IMR-90 (cell line): ENCODE results near the gene FNDC3B. TPM values are rescaled to one million over a fixed set of nuclear protein-coding genes. Genes with fewer than 3 reads are reported as not detected.

Experiments
- ATAC-seq: fragments of 200-7000 bp; cut with Tn5 transposase; 2 replicates; pipeline ENCODE4 v1.9.1; 2020; ENCODE audit warnings: low read depth, mild to moderate bottlenecking, moderate library complexity
- BruUV-seq: library from RNA; stranded (reverse); fragments of 400-500 nt; replicated peaks from 2 replicates; lab custom pipeline; 2021; lab: Mats Ljungman, UMichigan
- CTCF ChIA-PET: fragments of 300-600 bp; formaldehyde crosslinking; extraction: SDS; loops from one replicate; lab custom pipeline; 2021; ENCODE audit warnings: antibody characterized with exemption; lab: Yijun Ruan, JAX
- POLR2A ChIA-PET: fragments of 300-600 bp; sonication (Branson Sonifier 250); formaldehyde crosslinking; loops from one replicate; lab custom pipeline; 2022; ENCODE audit warnings: antibody characterized with exemption; ENCODE audit not compliant: unreplicated experiment; lab: Charles Lee
- DNase-seq: peaks from one replicate; pipeline ENCODE4 v3.0.0; 2013
- H2AFZ ChIP-seq: replicated peaks from 2 replicates; pipeline ENCODE3; 2013; ENCODE audit warnings: low read length, mild to moderate bottlenecking; ENCODE audit not compliant: poor library complexity
- H2AK5ac ChIP-seq: 2 replicates; pipeline ENCODE4 v1.6.1; 2013; ENCODE audit warnings: low read depth, low read length, inconsistent platforms
- H2AK9ac ChIP-seq: replicated peaks from 2 replicates; pipeline ENCODE3; 2013; ENCODE audit warnings: mild to moderate bottlenecking, low read depth, low read length, moderate library complexity; ENCODE audit not compliant: poor library complexity
- H2BK120ac ChIP-seq: 2 replicates; pipeline ENCODE4 v1.6.1; 2013; ENCODE audit warnings: low read depth, low read length, inconsistent platforms
- H2BK15ac ChIP-seq: 3 replicates; pipeline ENCODE4 v1.6.1; 2013; ENCODE audit warnings: low read depth, low read length, inconsistent platforms
- H2BK20ac ChIP-seq: 2 replicates; pipeline ENCODE4 v1.6.1; 2013; ENCODE audit warnings: low read depth, mild to moderate bottlenecking, inconsistent platforms, low read length, moderate library complexity
- H2BK5ac ChIP-seq: 2 replicates; pipeline ENCODE4 v1.6.1; 2013; ENCODE audit warnings: mild to moderate bottlenecking, low read depth, low read length, inconsistent platforms; ENCODE audit not compliant: poor library complexity, severe bottlenecking
- H3K14ac ChIP-seq: replicated peaks from 2 replicates; pipeline ENCODE4 v1.6.1; 2013; ENCODE audit warnings: low read depth, low read length, inconsistent platforms
- H3K18ac ChIP-seq: 2 replicates; pipeline ENCODE4 v1.6.1; 2013; ENCODE audit warnings: low read depth, low read length, control low read depth
- H3K23ac ChIP-seq: 2 replicates; pipeline ENCODE4 v1.6.1; 2013; ENCODE audit warnings: low read depth, low read length, inconsistent platforms
- H3K27ac ChIP-seq: 2 replicates; pipeline ENCODE4 v1.5.1; 2013; ENCODE audit warnings: mild to moderate bottlenecking, control low read depth, low read length; ENCODE audit not compliant: insufficient read depth
- H3K27me3 ChIP-seq: 2 replicates; pipeline ENCODE4 v1.6.1; 2013; ENCODE audit warnings: low read length; ENCODE audit not compliant: control insufficient read depth, insufficient read depth
- H3K36me3 ChIP-seq: 2 replicates; pipeline ENCODE4 v1.6.1; 2013; ENCODE audit warnings: low read length, mixed read lengths; ENCODE audit not compliant: control insufficient read depth, insufficient read depth
- H3K4ac ChIP-seq: 2 replicates; pipeline ENCODE4 v1.6.1; 2013; ENCODE audit warnings: low read depth, low read length, inconsistent platforms
- H3K4me1 ChIP-seq: 2 replicates; pipeline ENCODE4 v1.6.1; 2013; ENCODE audit warnings: low read length, mixed read lengths; ENCODE audit not compliant: control insufficient read depth, insufficient read depth
- H3K4me2 ChIP-seq: 2 replicates; pipeline ENCODE4 v1.6.1; 2013; ENCODE audit warnings: low read depth, mild to moderate bottlenecking, control low read depth, low read length, moderate library complexity
- H3K4me3 ChIP-seq: 2 replicates; pipeline ENCODE4 v1.5.1; 2013; ENCODE audit warnings: low read depth, mild to moderate bottlenecking, control low read depth, low read length, moderate library complexity; ENCODE audit not compliant: insufficient read depth
- H3K56ac ChIP-seq: 2 replicates; pipeline ENCODE4 v1.6.1; 2013; ENCODE audit warnings: low read length, inconsistent platforms; ENCODE audit not compliant: insufficient read depth; ENCODE audit errors: extremely low read depth
- H3K79me1 ChIP-seq, 2 experiments: 2 replicates each; pipeline ENCODE4 v1.6.1; 2013; ENCODE audit warnings: low read length in 2 of 2, inconsistent platforms in 1 of 2, low read depth in 1 of 2
- H3K9ac ChIP-seq: 2 replicates; pipeline ENCODE4 v1.6.1; 2013; ENCODE audit warnings: low read depth, low read length, control low read depth
- H3K9me1 ChIP-seq: 2 replicates; pipeline ENCODE4 v1.6.1; 2013; ENCODE audit warnings: low read length, inconsistent platforms; ENCODE audit not compliant: insufficient read depth
- H3K9me3 ChIP-seq: 2 replicates; pipeline ENCODE4 v1.6.1; 2013; ENCODE audit warnings: low read length; ENCODE audit not compliant: control insufficient read depth, insufficient read depth
- H4K20me1 ChIP-seq: 2 replicates; pipeline ENCODE4 v1.6.1; 2013; ENCODE audit warnings: low read length, inconsistent platforms; ENCODE audit not compliant: insufficient read depth
- H4K5ac ChIP-seq: 2 replicates; pipeline ENCODE4 v1.6.1; 2013; ENCODE audit warnings: mild to moderate bottlenecking, low read depth, low read length, control low read depth
- H4K8ac ChIP-seq, 2 experiments: 2 replicates each; pipeline ENCODE4 v1.6.1; 2013; ENCODE audit warnings: low read depth in 2 of 2, low read length in 2 of 2, control low read depth in 1 of 2, inconsistent platforms in 1 of 2
- H4K91ac ChIP-seq: 2 replicates; pipeline ENCODE4 v1.6.1; 2013; ENCODE audit warnings: low read depth, low read length, inconsistent platforms; ENCODE audit not compliant: insufficient read depth
- BHLHE40 ChIP-seq: fragments of 150-350 bp; IDR thresholded peaks from 2 replicates; pipeline ENCODE4 v1.6.1; 2016; ENCODE audit warnings: mild to moderate bottlenecking, low read depth, low read length
- CTCF ChIP-seq: conservative IDR thresholded peaks from 2 replicates; pipeline ENCODE4 v1.5.1; 2012; ENCODE audit warnings: mild to moderate bottlenecking, low read depth, low read length, improper control_type of control experiment
- FOS ChIP-seq: fragments of 150-350 bp; IDR thresholded peaks from 2 replicates; pipeline ENCODE4 v1.6.1; 2016; ENCODE audit warnings: low read depth, low read length
- NFE2L2 ChIP-seq: fragments of 150-350 bp; IDR thresholded peaks from 2 replicates; pipeline ENCODE4 v1.6.1; 2016; ENCODE audit warnings: low read depth, mild to moderate bottlenecking, low read length
- POLR2A ChIP-seq: IDR thresholded peaks from 2 replicates; pipeline ENCODE4 v1.6.1; 2012; ENCODE audit warnings: mild to moderate bottlenecking, low read depth, low read length
- RAD21 ChIP-seq: IDR thresholded peaks from 2 replicates; pipeline ENCODE4 v1.6.1; 2012; ENCODE audit warnings: low read length, improper control_type of control experiment
- RCOR1 ChIP-seq: IDR thresholded peaks from 2 replicates; pipeline ENCODE4 v1.6.1; 2012; ENCODE audit warnings: mild to moderate bottlenecking, low read length, improper control_type of control experiment; ENCODE audit not compliant: insufficient replicate concordance
- WGBS, 2 experiments: methylation state at CpG; one replicate each; pipeline versions ENCODE4 v1.1.5 to v1.1.7; 2013; ENCODE audit warnings: missing lambda C conversion rate in 2 of 2; ENCODE audit not compliant: insufficient read length in 1 of 2; ENCODE audit errors: extremely low coverage in 2 of 2; 5-methylcytosine and 5-hydroxymethylcytosine counted together
- dilution Hi-C: fragments of 300-500 bp; cut with HindIII; formaldehyde crosslinking; loops from one replicate; pipeline ENCODE4 v1.14.3; 2018; ENCODE audit warnings: low sequenced_read_pairs; ENCODE audit not compliant: unreplicated experiment
- in situ Hi-C: fragments of 300-500 bp; cut with MboI; formaldehyde crosslinking; loops from 3 replicates; pipeline ENCODE4 v1.14.3; 2019; ENCODE audit warnings: low sequenced_read_pairs, inconsistent platforms, mixed read lengths
- intact Hi-C: fragments of 100-400 bp; cut with micrococcal nuclease; formaldehyde crosslinking; loops from 2 replicates; pipeline ENCODE4 v1.10.0; 2022
- polyA plus RNA-seq, 3 experiments: library from polyadenylated mRNA; depleted of rRNA; stranded (reverse); fragments of >200 nt; gene quantifications; 2 replicates each; pipeline ENCODE4 v1.2.3, GENCODE V29; 2012; ENCODE audit warnings: low replicate concordance in 1 of 3
- total RNA-seq: library from RNA; depleted of rRNA; stranded (reverse); fragments of >200 nt; gene quantifications from 2 replicates; pipeline ENCODE4 v1.2.3, GENCODE V29; 2012

Gene FNDC3B
- total and polyA plus RNA-seq, 2 of the 4 experiments (the other 2 are of a cell fraction), result 23.9 to 150 TPM

GRCh38 chr3:172312001-172312400 is 272.6 kb downstream of the FNDC3B start:
- Histone ChIP-seq H3K9ac (no peak overlapping the region), H3K56ac (no peak overlapping the region), H4K5ac (no peak overlapping the region), H2AK9ac (no peak overlapping the region), H2AFZ (no peak overlapping the region), H3K9me3 (no peaks in the 10 kb centered on the region), H2BK15ac (no peak overlapping the region), H3K4me1 (peaks cover 20% of the 10 kb centered on the region), H2AK5ac (no peak overlapping the region), H2BK20ac (no peak overlapping the region), H3K4me3 (no peak overlapping the region), H2BK5ac (no peak overlapping the region), H4K8ac (no peak overlapping the region), H3K27ac (no peak overlapping the region), H3K9me1 (peaks cover 33% of the 10 kb centered on the region), H3K4ac (no peak overlapping the region), H2BK120ac (no peak overlapping the region), H3K36me3 (peaks cover 40% of the 10 kb centered on the region), H3K4me2 (no peak overlapping the region), H3K27me3 (no peaks in the 10 kb centered on the region), H3K14ac (no peak overlapping the region), H4K91ac (no peak overlapping the region), H3K18ac (no peak overlapping the region), H3K79me1 (peaks cover 26 to 71% of the 10 kb centered on the region in 2 experiments), H3K23ac (no peak overlapping the region), H4K20me1 (peaks cover 9% of the 10 kb centered on the region; the same call in 1 of the 2 replicates)
- intact Hi-C loops (no loop called here), dilution Hi-C loops (no loop called here), in situ Hi-C loops (no loop called here)
- ChIA-PET CTCF (interaction anchor here (0.6 kb wide), 1 partner anchor 674 kb away, joined by 5 read pairs; no protein-coding TSS in a partner anchor), POLR2A (no interaction called here)
- WGBS, 2 experiments, result 100% methylated on average over 1 of the region's 6 CpGs; no CpG with 5 or more reads in 1 of the 2 experiments
- no TSS peak for BruUV-seq
- no peak for TF ChIP-seq FOS
- TF ChIP-seq CTCF, result no peak
- no peak for TF ChIP-seq POLR2A
- no peak for TF ChIP-seq RAD21
- TF ChIP-seq RCOR1, result no peak
- TF ChIP-seq NFE2L2, result no peak
- no peak for TF ChIP-seq BHLHE40
- DNase-seq (no peak), ATAC-seq (no peak)
